Calu3 (cell line): ENCODE data around the gene ERAS. TPM values are rescaled to one million over a fixed set of nuclear protein-coding genes. Genes with fewer than 3 reads are reported as not detected.

Experiments used
- BruUV-seq: library from RNA; stranded (reverse); fragments of 400-500 nt; replicated peaks from 2 replicates; lab custom pipeline; 2021; lab: Mats Ljungman, UMichigan
- CTCF ChIA-PET: fragments of 300-600 bp; sonication (Branson Sonifier 250); formaldehyde crosslinking; loops from one replicate; lab custom pipeline; 2022; ENCODE audit warnings: antibody characterized with exemption; lab: Charles Lee
- DNase-seq: peaks from one replicate; pipeline ENCODE4 v3.0.0; 2022
- H3K27ac Mint-ChIP-seq: one replicate; pipeline ENCODE4 v1.8.0; 2022; ENCODE audit warnings: mixed read lengths; ENCODE audit not compliant: unreplicated experiment
- H3K27me3 Mint-ChIP-seq: one replicate; pipeline ENCODE4 v1.8.0; 2022; ENCODE audit warnings: mixed read lengths; ENCODE audit not compliant: unreplicated experiment
- H3K36me3 Mint-ChIP-seq: one replicate; pipeline ENCODE4 v1.8.0; 2022; ENCODE audit warnings: mild to moderate bottlenecking, moderate library complexity, mixed read lengths; ENCODE audit not compliant: insufficient read depth, unreplicated experiment
- H3K4me1 Mint-ChIP-seq: one replicate; pipeline ENCODE4 v1.8.0; 2022; ENCODE audit warnings: mild to moderate bottlenecking, low read depth, mixed read lengths; ENCODE audit not compliant: unreplicated experiment
- H3K4me3 Mint-ChIP-seq: one replicate; pipeline ENCODE4 v1.8.0; 2022; ENCODE audit warnings: mild to moderate bottlenecking, low read depth, moderate library complexity, mixed read lengths; ENCODE audit not compliant: unreplicated experiment
- H3K9me3 Mint-ChIP-seq: one replicate; pipeline ENCODE4 v1.8.0; 2022; ENCODE audit warnings: low read depth, mixed read lengths; ENCODE audit not compliant: unreplicated experiment
- CTCF ChIP-seq: fragments of 200-600 bp; IDR thresholded peaks from one replicate; pipeline ENCODE4 v1.8.0; 2022; ENCODE audit warnings: antibody characterized with exemption; ENCODE audit not compliant: unreplicated experiment
- intact Hi-C: fragments of 100-400 bp; cut with micrococcal nuclease; formaldehyde crosslinking; loops from one replicate; pipeline ENCODE4 v1.10.0; 2022; ENCODE audit not compliant: unreplicated experiment
- total RNA-seq: library from RNA; stranded (reverse); gene quantifications from 2 replicates; pipeline ENCODE4 v1.2.3, GENCODE V29; 2022

The ERAS gene
- total RNA-seq, 1 experiment from 2014 or later = 0.47 TPM

GRCh38 chrX:48802905-48803200 lies 23.5 kb upstream of the ERAS start:
- Mint-ChIP-seq H3K36me3 (peaks cover 45% of the 10 kb centered on the region), H3K27ac (peak overlapping the region; percentile 98), H3K27me3 (no peaks in the 10 kb centered on the region), H3K4me1 (peaks cover 18% of the 10 kb centered on the region), H3K9me3 (no peaks in the 10 kb centered on the region), H3K4me3 (peak overlapping the region; percentile 95)
- intact Hi-C loops = loop anchor here (10.0 kb wide), 2 partner anchors 112 to 242 kb away; partner anchors contain the start of genes PIM2, SLC35A2 and TFE3
- CTCF ChIA-PET = no interaction called here
- no peak for TF ChIP-seq CTCF
- DNase-seq = no peak
- no TSS peak for BruUV-seq

DNA sequence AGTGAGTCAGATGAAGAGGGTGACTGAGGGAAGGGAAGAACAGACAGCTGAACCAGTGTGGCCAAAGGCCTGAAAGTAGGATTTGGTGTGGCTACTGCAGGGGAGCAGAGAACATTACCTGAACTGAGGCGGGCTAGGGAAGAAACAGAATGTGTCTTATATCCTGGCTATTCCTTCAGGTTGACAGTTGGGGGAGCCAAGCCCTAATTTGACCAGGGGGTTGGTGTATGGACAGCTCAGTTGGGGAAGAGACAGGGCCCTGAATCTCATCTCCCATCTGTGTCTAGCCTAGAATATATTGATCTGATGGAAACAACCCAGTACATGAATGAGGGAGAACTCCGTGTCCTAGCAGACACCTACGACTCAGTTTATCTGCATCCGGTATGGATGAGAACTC lies 20.2 kb upstream of the ERAS start:
- CTCF ChIA-PET = interaction anchor here (0.6 kb wide), 1 partner anchor 135 kb away, joined by 3 read pairs; no protein-coding TSS in a partner anchor
- H3K36me3 Mint-ChIP-seq = peaks cover 34% of the 10 kb centered on the region
- H3K9me3 Mint-ChIP-seq = no peaks in the 10 kb centered on the region
- no peak for TF ChIP-seq CTCF
- BruUV-seq = no TSS peak
- DNase-seq = no peak
- no peak overlapping the region for H3K4me3 Mint-ChIP-seq
- peaks cover 8% of the 10 kb centered on the region for H3K4me1 Mint-ChIP-seq
- intact Hi-C loops = loop anchor here (10.0 kb wide), 2 partner anchors 109 to 239 kb away; partner anchors contain the start of genes PIM2, SLC35A2 and TFE3
- H3K27me3 Mint-ChIP-seq = no peaks in the 10 kb centered on the region
- H3K27ac Mint-ChIP-seq = no peak overlapping the region

GRCh38 chrX:48813644-48814043 lies 12.7 kb upstream of the ERAS start:
- Mint-ChIP-seq H3K27ac (no peak overlapping the region), H3K36me3 (peaks cover 7% of the 10 kb centered on the region), H3K9me3 (no peaks in the 10 kb centered on the region), H3K27me3 (no peaks in the 10 kb centered on the region), H3K4me3 (no peak overlapping the region), H3K4me1 (no peaks in the 10 kb centered on the region)
- CTCF ChIA-PET = no interaction called here
- intact Hi-C loops = no loop called here
- BruUV-seq = no TSS peak
- TF ChIP-seq CTCF = no peak
- no peak for DNase-seq

DNA sequence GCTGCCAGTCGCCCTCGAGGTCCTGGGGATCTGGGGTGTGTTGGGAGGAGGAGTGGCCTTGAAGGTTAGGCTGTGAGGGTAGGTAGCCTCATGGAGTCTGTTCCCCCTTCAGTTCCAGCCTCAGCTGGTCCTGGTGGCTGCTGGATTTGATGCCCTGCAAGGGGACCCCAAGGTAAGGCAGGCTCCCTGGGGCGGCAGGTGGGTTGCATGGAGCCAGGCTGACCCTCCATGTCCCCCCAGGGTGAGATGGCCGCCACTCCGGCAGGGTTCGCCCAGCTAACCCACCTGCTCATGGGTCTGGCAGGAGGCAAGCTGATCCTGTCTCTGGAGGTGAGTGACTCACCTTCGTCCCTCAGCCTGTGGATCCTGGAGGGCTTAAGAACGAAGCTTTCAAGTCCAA lies 11.6 kb upstream of the ERAS start:
- Mint-ChIP-seq H3K36me3 (peaks cover 7% of the 10 kb centered on the region), H3K27me3 (no peaks in the 10 kb centered on the region), H3K27ac (no peak overlapping the region), H3K4me3 (no peak overlapping the region), H3K4me1 (no peaks in the 10 kb centered on the region), H3K9me3 (no peaks in the 10 kb centered on the region)
- CTCF ChIA-PET = no interaction called here
- no TSS peak for BruUV-seq
- no peak for TF ChIP-seq CTCF
- DNase-seq = no peak
- intact Hi-C loops = no loop called here
